ENCODE results near the gene UGT1A3.

UGT1A3 gene

GRCh38 chr2:233801357-233802131, 72.7 kb downstream of the UGT1A3 start:
- ATAC-seq (ENCODE audit: low read depth) (peak; percentile 53), DNase-seq (ENCODE audit: low spot score in 2 of 2) (no peak)
- H3K36me3 Mint-ChIP-seq: no peaks in the 10 kb centered on the region
- H3K27me3 Mint-ChIP-seq: peaks cover 7% of the 10 kb centered on the region
- H3K4me1 Mint-ChIP-seq: no peaks in the 10 kb centered on the region
- no peak overlapping the region for H3K4me3 Mint-ChIP-seq
- H3K9me3 Mint-ChIP-seq: no peaks in the 10 kb centered on the region
- H3K27ac Mint-ChIP-seq: no peak overlapping the region

- no peaks in the 10 kb centered on the region for H3K4me1 Mint-ChIP-seq
- H3K36me3 Mint-ChIP-seq: no peaks in the 10 kb centered on the region
- H3K27me3 Mint-ChIP-seq: peaks cover 7% of the 10 kb centered on the region
- ATAC-seq (ENCODE audit: low read depth): no peak
- DNase-seq (ENCODE audit: low spot score in 2 of 2): no peak
- H3K27ac Mint-ChIP-seq: no peak overlapping the region
- H3K4me3 Mint-ChIP-seq: no peak overlapping the region
- no peaks in the 10 kb centered on the region for H3K9me3 Mint-ChIP-seq
Observed at GRCh38 chr2:233802132-233802815, 73.4 kb downstream of the UGT1A3 start.

DNA sequence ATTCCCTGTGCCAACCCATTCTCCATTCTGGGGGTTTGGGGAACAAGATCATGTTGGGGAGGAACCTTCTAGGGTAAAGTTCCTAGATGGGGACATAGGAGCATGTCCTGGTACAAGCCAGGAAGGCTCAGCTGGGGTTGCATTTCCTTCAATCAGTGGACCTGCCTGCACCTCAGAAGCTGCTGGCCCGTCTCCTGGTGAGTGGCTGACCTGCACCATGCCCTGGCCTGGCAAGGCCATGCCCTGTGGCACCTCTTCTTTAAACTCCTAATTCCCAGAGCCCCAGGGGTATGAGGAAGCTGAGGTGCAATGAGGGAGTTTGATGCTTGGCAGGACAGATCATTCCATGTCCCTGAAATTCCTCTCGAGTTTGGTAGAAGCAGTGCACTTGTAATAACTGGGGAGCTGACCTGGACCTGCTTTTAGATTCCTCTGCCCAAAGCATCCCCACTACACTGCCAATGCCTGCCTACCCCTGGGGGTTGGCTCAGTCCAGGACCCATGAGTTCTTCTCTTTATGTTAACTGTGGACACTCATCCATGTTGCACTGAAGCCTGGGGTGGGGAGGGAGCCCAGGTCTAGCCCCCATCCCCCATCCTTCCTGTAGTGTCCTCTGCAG, 74.6 kb downstream of the UGT1A3 start:
- H3K27ac Mint-ChIP-seq: no peak overlapping the region
- peaks cover 6% of the 10 kb centered on the region for H3K27me3 Mint-ChIP-seq
- DNase-seq (ENCODE audit: low spot score in 2 of 2): no peak
- H3K36me3 Mint-ChIP-seq: no peaks in the 10 kb centered on the region
- no peak overlapping the region for H3K4me3 Mint-ChIP-seq
- no peak for ATAC-seq (ENCODE audit: low read depth)
- no peaks in the 10 kb centered on the region for H3K4me1 Mint-ChIP-seq
- no peaks in the 10 kb centered on the region for H3K9me3 Mint-ChIP-seq

GRCh38 chr2:233803994-233804393, 75.2 kb downstream of the UGT1A3 start:
- no peak for ATAC-seq (ENCODE audit: low read depth)
- peaks cover 6% of the 10 kb centered on the region for H3K27me3 Mint-ChIP-seq

DNA sequence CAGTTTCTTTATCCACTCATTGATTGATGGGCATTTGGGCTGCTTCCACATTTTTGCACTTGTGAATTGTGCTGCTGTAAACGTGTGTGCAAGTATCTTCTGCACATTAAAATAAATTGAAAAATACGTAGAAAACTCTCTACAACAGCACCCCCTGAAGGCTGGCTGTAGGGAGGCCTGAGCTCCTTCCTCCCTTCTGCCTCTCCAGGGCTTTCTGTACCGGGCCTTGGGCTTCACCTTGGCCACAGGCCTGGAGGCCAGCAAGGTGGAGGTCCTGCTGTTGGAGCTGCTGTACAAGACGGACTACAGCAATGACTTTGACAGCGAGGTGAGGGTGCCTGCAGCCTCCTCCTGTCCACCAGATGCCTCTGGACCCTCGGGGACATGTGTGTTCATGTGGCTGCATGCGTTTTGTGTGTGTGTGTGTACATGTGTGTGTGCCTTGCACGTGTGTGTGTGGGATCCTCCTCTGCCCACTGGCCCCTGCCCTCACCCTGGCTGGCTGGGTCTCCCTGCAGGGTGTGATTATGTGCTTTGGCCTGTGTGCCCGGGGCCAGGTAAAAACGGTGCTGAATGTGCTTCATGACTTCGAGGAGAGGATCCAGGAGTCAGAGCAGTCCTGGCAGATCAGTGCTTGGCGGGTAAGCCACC, 78.5 kb downstream of the UGT1A3 start:
- Mint-ChIP-seq H3K9me3 (no peaks in the 10 kb centered on the region), H3K27ac (no peak overlapping the region), H3K27me3 (peaks cover 14% of the 10 kb centered on the region), H3K36me3 (no peaks in the 10 kb centered on the region), H3K4me1 (no peaks in the 10 kb centered on the region), H3K4me3 (no peak overlapping the region)
- ATAC-seq (ENCODE audit: low read depth): no peak
- DNase-seq (ENCODE audit: low spot score in 2 of 2): no peak

More at GRCh38 chr2:233803994-233804393, 75.2 kb downstream of the UGT1A3 start:
- no peak overlapping the region for H3K27ac Mint-ChIP-seq
- no peaks in the 10 kb centered on the region for H3K9me3 Mint-ChIP-seq
- no peak for DNase-seq (ENCODE audit: low spot score in 2 of 2)
- H3K36me3 Mint-ChIP-seq: no peaks in the 10 kb centered on the region
- H3K4me3 Mint-ChIP-seq: no peak overlapping the region
- no peaks in the 10 kb centered on the region for H3K4me1 Mint-ChIP-seq

DNA sequence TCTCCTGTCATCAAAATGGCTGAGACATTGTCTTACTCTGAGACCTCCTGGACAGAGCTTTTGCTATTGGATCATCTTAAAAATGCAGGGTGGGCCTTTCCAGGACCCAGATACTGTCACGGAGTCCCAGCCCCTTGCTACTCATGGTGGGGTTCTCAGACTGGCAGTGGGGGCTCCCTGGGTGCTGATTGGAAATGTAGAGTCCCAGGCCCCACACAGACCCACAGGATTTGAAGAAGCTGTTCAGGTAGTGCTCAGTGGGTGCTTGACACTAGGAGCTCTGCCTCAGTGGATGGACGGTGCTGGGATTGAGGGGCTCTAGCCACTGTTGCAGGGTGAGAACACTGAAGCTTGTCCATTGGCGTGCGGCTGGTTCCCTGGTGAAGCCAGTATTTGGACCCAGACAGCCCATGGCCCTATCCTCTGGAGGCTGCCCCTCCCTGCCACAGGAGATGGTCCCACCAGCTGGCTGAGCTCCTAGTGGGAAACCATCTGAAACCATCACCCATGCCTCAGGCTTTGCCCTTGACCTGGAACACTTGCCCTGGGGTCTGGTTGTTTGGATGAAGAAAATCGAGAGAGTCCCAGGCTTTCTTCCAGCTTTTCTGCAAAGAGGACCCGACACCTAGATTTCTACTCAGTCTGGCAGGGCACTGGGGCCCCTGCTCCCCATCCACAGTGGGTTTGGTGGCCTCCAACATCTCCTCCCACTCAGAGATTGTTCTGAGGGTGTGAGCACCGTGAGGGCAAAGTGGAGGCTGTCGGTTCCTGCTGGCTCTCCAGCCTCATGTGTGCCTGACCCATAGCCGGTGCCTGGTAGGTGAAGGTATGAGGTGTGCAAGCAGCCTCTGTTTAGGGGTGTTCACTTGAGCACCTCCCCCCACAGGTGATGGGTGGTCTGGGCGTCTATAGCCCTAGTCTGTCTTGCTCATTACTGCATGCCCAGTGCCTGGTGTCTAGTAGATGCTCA, 79.4 kb downstream of the UGT1A3 start:
- Mint-ChIP-seq H3K27me3 (peaks cover 12% of the 10 kb centered on the region), H3K4me1 (no peaks in the 10 kb centered on the region), H3K36me3 (no peaks in the 10 kb centered on the region), H3K27ac (no peak overlapping the region), H3K9me3 (no peaks in the 10 kb centered on the region), H3K4me3 (no peak overlapping the region)
- ATAC-seq (ENCODE audit: low read depth) (no peak), DNase-seq (ENCODE audit: low spot score in 2 of 2) (no peak)

GRCh38 chr2:233810385-233810784, 81.5 kb downstream of the UGT1A3 start:
- Mint-ChIP-seq H3K27me3 (peaks cover 8% of the 10 kb centered on the region), H3K27ac (no peak overlapping the region), H3K9me3 (no peaks in the 10 kb centered on the region), H3K36me3 (no peaks in the 10 kb centered on the region), H3K4me3 (no peak overlapping the region), H3K4me1 (no peaks in the 10 kb centered on the region)
- no peak for DNase-seq (ENCODE audit: low spot score in 2 of 2)
- ATAC-seq (ENCODE audit: low read depth): no peak

DNA sequence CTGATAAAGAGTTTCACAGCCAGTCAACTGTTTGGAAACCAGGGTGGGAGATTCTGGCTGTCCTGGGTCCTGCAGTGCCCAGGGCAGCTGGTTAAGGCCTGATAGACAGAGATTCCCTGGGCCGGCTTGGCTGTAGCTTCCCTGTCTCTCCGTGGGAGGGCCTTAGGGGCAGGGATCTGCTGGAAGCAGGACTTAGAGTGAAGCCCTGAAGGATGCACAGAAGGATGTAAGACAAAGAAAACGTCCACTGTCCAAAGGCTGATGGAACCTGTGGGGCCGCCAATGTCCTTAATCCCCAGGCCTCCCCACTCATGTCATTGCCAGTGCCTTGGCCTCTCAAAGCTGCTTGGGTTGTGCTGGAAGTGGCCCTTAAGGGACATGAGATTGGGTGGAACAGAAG, 82.2 kb downstream of the UGT1A3 start:
- H3K9me3 Mint-ChIP-seq: no peaks in the 10 kb centered on the region
- H3K4me1 Mint-ChIP-seq: no peaks in the 10 kb centered on the region
- H3K27me3 Mint-ChIP-seq: peaks cover 8% of the 10 kb centered on the region
- DNase-seq (ENCODE audit: low spot score in 2 of 2) (no peak), ATAC-seq (ENCODE audit: low read depth) (no peak)
- H3K27ac Mint-ChIP-seq: no peak overlapping the region
- H3K4me3 Mint-ChIP-seq: no peak overlapping the region
- no peaks in the 10 kb centered on the region for H3K36me3 Mint-ChIP-seq

DNA sequence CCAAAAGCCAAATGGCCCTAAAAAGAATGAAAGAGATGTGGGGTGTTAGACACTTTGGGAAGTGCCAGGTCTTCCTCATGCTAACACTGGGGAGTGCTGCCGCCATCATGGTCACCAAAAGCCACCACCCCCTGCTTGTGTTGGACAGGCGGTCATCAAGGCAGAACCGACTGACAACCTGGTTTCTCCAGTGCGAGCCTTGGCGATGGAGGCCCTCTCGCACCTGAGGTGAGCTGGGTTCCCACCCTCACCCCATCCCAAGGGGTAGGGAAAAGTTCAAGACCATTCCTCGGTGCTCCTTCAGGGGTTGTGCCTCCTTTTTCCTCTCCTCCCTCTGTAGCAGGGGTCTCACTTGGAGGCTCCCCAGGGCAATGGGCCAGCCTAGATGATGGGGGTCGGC, 82.9 kb downstream of the UGT1A3 start:
- H3K27ac Mint-ChIP-seq: no peak overlapping the region
- H3K4me1 Mint-ChIP-seq: no peaks in the 10 kb centered on the region
- DNase-seq (ENCODE audit: low spot score in 2 of 2) (no peak), ATAC-seq (ENCODE audit: low read depth) (no peak)
- no peak overlapping the region for H3K4me3 Mint-ChIP-seq
- H3K9me3 Mint-ChIP-seq: no peaks in the 10 kb centered on the region
- peaks cover 8% of the 10 kb centered on the region for H3K27me3 Mint-ChIP-seq
- no peaks in the 10 kb centered on the region for H3K36me3 Mint-ChIP-seq

DNA sequence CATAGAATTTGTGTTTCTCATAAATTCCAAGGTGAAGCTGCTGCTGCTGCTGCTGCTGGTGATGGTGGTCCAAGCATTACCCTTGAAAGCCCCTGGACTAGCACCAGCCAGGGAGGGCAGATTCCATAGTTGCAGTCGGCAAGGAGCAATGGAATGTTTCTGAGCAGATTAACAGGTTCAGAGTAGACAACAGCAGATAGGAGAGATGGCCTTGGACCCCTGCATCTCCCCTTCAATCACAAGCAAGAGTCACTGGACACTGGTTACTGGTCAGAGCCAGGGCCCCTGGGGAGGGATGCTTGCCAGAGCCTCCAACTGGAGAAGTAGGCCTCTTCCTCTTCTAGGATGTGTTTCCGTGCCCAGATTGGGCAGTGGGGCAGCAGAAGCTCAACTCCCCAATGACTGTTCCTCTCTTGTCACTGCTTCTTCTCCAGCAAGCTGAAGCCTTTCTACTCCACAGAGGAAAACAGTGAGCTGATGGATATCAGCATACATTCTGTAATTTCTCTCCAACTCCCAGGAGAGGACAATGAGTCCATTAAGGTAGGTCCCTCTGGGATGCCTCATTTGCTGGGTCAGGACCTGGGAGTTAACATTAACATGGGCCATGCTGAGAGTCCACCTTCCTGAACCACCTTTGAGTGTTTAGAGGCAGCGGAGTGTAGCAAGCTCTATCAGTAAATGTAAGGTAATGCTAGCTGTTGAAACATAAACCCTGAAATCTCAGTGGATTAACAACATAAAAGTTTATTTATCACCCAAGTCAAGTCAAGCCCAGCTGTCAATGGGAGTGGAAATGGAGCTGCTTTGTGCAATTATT, 84.6 kb downstream of the UGT1A3 start:
- ATAC-seq (ENCODE audit: low read depth) (no peak), DNase-seq (ENCODE audit: low spot score in 2 of 2) (no peak)
- Mint-ChIP-seq H3K4me3 (no peak overlapping the region), H3K27ac (no peak overlapping the region), H3K9me3 (no peaks in the 10 kb centered on the region), H3K27me3 (peaks cover 13% of the 10 kb centered on the region), H3K36me3 (no peaks in the 10 kb centered on the region), H3K4me1 (no peaks in the 10 kb centered on the region)

GRCh38 chr2:233814056-233814835, 85.4 kb downstream of the UGT1A3 start:
- Mint-ChIP-seq H3K27me3 (peaks cover 16% of the 10 kb centered on the region), H3K36me3 (no peaks in the 10 kb centered on the region), H3K27ac (no peak overlapping the region), H3K9me3 (no peaks in the 10 kb centered on the region), H3K4me3 (no peak overlapping the region), H3K4me1 (no peaks in the 10 kb centered on the region)
- DNase-seq (ENCODE audit: low spot score in 2 of 2): no peak
- no peak for ATAC-seq (ENCODE audit: low read depth)

- H3K27me3 Mint-ChIP-seq: peaks cover 13% of the 10 kb centered on the region
- H3K36me3 Mint-ChIP-seq: no peaks in the 10 kb centered on the region
- H3K4me1 Mint-ChIP-seq: no peaks in the 10 kb centered on the region
- H3K9me3 Mint-ChIP-seq: no peaks in the 10 kb centered on the region
- H3K4me3 Mint-ChIP-seq: no peak overlapping the region
- H3K27ac Mint-ChIP-seq: no peak overlapping the region
- DNase-seq (ENCODE audit: low spot score in 2 of 2): no peak
- no peak for ATAC-seq (ENCODE audit: low read depth)
Observed at GRCh38 chr2:233815861-233816260, 87.0 kb downstream of the UGT1A3 start.
